Stimulated activated CD8-positive, alpha-beta memory T cell treated with anti-CD3 and anti-CD28 coated beads, Interleukin-15, amount 100 ng/mL, for 1 hour (primary cell): ENCODE measurements around the gene GPER1.
A peak's percentile ranks its signal among the peaks of the same experiment; 100 is the strongest.
"Not testable (repeated sequence)": the region's sequence is repeated elsewhere in the genome, so short reads cannot be mapped to it uniquely, and the experiment has no call there.

Experiments used
- DNase-seq: peaks from one replicate; pipeline ENCODE4 v3.0.0-alpha.2; 2020; ENCODE audit warnings: low read depth

Gene GPER1

GRCh38 chr7:1087952-1088920 lies at the start of gene GPER1:
Gene GPER1, plus strand, starts transcription at chr7:1088113. Its CDS starts 3,616 bp downstream, at chr7:1091729.
- DNase-seq: no peak

GRCh38 chr7:1040233-1040632 lies 47.7 kb upstream of the GPER1 start:
- not testable (repeated sequence) for DNase-seq

GRCh38 chr7:1040790-1041189 lies 47.1 kb upstream of the GPER1 start:
- no peak for DNase-seq

- no peak for DNase-seq
Measured at GRCh38 chr7:1041551-1042491, 46.1 kb upstream of the GPER1 start.

- DNase-seq: no peak
Measured at GRCh38 chr7:1042492-1042833, 45.5 kb upstream of the GPER1 start.

- DNase-seq: no peak
Measured at GRCh38 chr7:1043552-1044188, 44.2 kb upstream of the GPER1 start.

- peak; percentile 84 for DNase-seq
Measured at GRCh38 chr7:1044189-1045068, 43.5 kb upstream of the GPER1 start, which contains the start of gene GPR146. Gene GPR146, plus strand, starts transcription at chr7:1044546. Its CDS starts 12,970 bp downstream, at chr7:1057516.

GRCh38 chr7:1045069-1046063 lies 42.5 kb upstream of the GPER1 start:
- DNase-seq: no peak

GRCh38 chr7:1046722-1047679 lies 40.9 kb upstream of the GPER1 start:
- DNase-seq: no peak

GRCh38 chr7:1049006-1049741 lies 38.7 kb upstream of the GPER1 start:
- DNase-seq: no peak

- no peak for DNase-seq
Measured at GRCh38 chr7:1049801-1050200, 38.1 kb upstream of the GPER1 start.

GRCh38 chr7:1050254-1050906 lies 37.5 kb upstream of the GPER1 start:
- no peak for DNase-seq

GRCh38 chr7:1050956-1051690 lies 36.8 kb upstream of the GPER1 start:
- DNase-seq: no peak

- no peak for DNase-seq
Measured at GRCh38 chr7:1052031-1052818, 35.7 kb upstream of the GPER1 start.

- DNase-seq: no peak
Measured at GRCh38 chr7:1053002-1053411, 34.9 kb upstream of the GPER1 start.
